GM19193 (cell line): Measurements from ENCODE around the gene GHRH.

Experiments used
- POLR2A ChIP-seq: IDR thresholded peaks from 4 replicates; pipeline ENCODE4 v1.6.1; 2011; ENCODE audit not compliant: insufficient read depth, insufficient read length; ENCODE audit errors: extremely low read depth

GHRH gene

GRCh38 chr20:37242503-37242902 is 19.1 kb downstream of the GHRH start:
- TF ChIP-seq POLR2A = no peak

- TF ChIP-seq POLR2A = no peak
Measured at GRCh38 chr20:37240337-37241067, 21.1 kb downstream of the GHRH start.

GRCh38 chr20:37238935-37239451 is 22.6 kb downstream of the GHRH start:
- TF ChIP-seq POLR2A = no peak

GRCh38 chr20:37238426-37238825 is 23.2 kb downstream of the GHRH start:
- TF ChIP-seq POLR2A = no peak

GRCh38 chr20:37237656-37238055 is 24.0 kb downstream of the GHRH start:
- no peak for TF ChIP-seq POLR2A

- TF ChIP-seq POLR2A = no peak
Measured at GRCh38 chr20:37236462-37236861, 25.2 kb downstream of the GHRH start.

GRCh38 chr20:37235065-37235464 is 26.5 kb downstream of the GHRH start:
- no peak for TF ChIP-seq POLR2A

GRCh38 chr20:37234254-37234581 is 27.4 kb downstream of the GHRH start:
- no peak for TF ChIP-seq POLR2A

- TF ChIP-seq POLR2A = no peak
Measured at GRCh38 chr20:37233548-37234253, 27.9 kb downstream of the GHRH start.

GRCh38 chr20:37231947-37232630 is 29.5 kb downstream of the GHRH start:
- no peak for TF ChIP-seq POLR2A

GRCh38 chr20:37230200-37230599 is 31.4 kb downstream of the GHRH start:
- no peak for TF ChIP-seq POLR2A

GRCh38 chr20:37229357-37229756 is 32.3 kb downstream of the GHRH start:
- TF ChIP-seq POLR2A = no peak

GRCh38 chr20:37228656-37229055 is 33.0 kb downstream of the GHRH start:
- TF ChIP-seq POLR2A = no peak

- no peak for TF ChIP-seq POLR2A
Measured at GRCh38 chr20:37228082-37228481, 33.5 kb downstream of the GHRH start.

- TF ChIP-seq POLR2A = no peak
Measured at GRCh38 chr20:37226889-37227288, 34.7 kb downstream of the GHRH start.

- TF ChIP-seq POLR2A = no peak
Measured at GRCh38 chr20:37225146-37225545, 36.5 kb downstream of the GHRH start.

GRCh38 chr20:37223053-37223452 is 38.6 kb downstream of the GHRH start:
- TF ChIP-seq POLR2A = no peak

GRCh38 chr20:37222086-37222485 is 39.5 kb downstream of the GHRH start:
- no peak for TF ChIP-seq POLR2A
